ENCODE data around the gene STOX2.

STOX2 gene, protein sequence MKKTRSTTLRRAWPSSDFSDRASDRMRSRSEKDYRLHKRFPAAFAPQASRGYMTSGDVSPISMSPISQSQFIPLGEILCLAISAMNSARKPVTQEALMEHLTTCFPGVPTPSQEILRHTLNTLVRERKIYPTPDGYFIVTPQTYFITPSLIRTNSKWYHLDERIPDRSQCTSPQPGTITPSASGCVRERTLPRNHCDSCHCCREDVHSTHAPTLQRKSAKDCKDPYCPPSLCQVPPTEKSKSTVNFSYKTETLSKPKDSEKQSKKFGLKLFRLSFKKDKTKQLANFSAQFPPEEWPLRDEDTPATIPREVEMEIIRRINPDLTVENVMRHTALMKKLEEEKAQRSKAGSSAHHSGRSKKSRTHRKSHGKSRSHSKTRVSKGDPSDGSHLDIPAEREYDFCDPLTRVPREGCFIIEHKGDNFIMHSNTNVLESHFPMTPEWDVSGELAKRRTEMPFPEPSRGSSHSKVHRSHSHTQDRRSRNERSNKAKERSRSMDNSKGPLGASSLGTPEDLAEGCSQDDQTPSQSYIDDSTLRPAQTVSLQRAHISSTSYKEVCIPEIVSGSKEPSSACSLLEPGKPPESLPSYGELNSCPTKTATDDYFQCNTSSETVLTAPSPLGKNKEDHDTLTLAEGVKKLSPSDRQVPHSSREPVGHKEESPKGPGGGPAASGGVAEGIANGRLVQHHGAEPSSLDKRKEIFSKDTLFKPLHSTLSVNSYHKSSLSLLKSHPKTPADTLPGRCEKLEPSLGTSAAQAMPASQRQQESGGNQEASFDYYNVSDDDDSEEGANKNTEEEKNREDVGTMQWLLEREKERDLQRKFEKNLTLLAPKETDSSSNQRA (N-terminal part only)

DNA sequence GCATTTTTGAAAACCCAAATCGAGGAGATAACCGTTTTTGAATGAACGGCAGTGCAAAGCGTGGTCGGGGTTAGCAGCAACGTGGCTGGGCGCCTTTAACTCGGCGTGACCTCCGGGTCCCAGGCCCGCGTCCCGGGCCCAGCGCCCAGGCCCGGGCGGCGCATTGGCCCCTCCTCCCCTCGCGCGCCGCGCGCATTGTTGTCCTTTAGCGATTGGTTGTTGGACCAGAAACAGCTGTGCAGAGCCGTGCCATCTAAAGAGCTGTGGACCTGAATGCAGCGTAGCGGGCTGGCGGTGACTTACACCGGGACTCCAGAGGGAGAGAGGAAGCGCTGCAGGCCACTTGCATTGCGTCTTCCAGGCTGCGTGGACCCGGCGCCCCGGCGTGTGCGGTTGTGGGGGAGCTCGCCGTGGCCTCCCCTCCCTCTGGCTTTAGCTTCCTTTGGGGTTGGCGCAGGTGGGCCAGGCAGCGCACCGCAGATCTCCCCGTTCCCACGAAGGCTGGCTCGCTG is at the start of gene STOX2:
TSS of gene STOX2 (plus strand) at position 227 of the 512 bp plus-strand sequence. CDS start 1,484 bp downstream, outside the sequence.
- no peak for DNase-seq (ENCODE audit: low read depth)

DNA sequence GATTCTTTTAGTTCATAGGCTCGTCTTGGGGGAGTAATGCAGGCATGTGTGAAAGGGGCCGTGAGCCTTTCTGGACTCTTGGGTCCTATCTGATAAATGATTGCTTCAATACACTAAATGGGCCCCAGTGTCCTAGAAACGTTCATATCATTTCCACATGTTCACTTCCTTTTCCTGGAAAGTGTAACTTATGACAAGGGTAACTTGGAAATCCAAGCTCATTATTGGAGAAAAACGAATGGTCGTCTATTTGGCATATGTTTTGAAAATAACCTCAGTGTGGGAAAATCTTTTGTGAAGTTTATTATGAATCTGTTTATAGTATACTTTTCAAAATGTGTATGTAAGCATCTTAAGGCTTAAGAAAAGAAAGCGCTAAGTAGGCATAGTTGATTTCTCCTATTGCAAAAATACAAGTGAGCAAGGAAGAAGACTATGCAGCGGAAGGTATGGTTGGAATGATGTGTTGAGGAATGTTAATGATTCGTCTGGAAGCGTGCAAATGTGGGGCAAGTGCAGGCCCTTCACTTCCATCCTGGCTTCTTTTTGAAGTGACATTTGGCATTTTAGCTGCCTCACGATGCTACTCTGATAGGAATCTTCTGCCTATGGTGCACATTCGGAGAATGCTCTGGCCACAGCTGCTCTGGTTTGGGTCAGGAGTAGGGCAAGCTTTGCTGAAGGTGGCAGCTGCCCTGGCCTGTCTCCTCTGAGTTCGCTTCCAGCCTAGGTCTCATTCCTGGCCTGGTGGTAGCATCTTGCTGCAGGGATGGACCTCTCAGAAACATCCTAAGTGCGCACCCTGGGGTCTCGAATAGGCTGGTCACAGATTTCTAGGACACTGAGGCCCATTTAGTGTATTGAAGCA is 49.5 kb upstream of the STOX2 start:
- H3K4me3 ChIP-seq (ENCODE audit: low read depth, low read length) = no peak overlapping the region
- DNase-seq (ENCODE audit: low read depth) = no peak
- TF ChIP-seq, protein P1, sequence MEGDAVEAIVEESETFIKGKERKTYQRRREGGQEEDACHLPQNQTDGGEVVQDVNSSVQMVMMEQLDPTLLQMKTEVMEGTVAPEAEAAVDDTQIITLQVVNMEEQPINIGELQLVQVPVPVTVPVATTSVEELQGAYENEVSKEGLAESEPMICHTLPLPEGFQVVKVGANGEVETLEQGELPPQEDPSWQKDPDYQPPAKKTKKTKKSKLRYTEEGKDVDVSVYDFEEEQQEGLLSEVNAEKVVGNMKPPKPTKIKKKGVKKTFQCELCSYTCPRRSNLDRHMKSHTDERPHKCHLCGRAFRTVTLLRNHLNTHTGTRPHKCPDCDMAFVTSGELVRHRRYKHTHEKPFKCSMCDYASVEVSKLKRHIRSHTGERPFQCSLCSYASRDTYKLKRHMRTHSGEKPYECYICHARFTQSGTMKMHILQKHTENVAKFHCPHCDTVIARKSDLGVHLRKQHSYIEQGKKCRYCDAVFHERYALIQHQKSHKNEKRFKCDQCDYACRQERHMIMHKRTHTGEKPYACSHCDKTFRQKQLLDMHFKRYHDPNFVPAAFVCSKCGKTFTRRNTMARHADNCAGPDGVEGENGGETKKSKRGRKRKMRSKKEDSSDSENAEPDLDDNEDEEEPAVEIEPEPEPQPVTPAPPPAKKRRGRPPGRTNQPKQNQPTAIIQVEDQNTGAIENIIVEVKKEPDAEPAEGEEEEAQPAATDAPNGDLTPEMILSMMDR (IDR thresholded peaks at IDR 0.05; ENCODE audit: insufficient read depth, low read depth, low read length, missing control alignments) = no peak

More for the DNA sequence above, at the start of gene STOX2:
- TF ChIP-seq, protein P1 (IDR thresholded peaks at IDR 0.05; ENCODE audit: insufficient read depth, low read depth, low read length, missing control alignments) = no peak
- no peak within 1 kb of the TSS for H3K4me3 ChIP-seq (ENCODE audit: low read depth, low read length)

DNA sequence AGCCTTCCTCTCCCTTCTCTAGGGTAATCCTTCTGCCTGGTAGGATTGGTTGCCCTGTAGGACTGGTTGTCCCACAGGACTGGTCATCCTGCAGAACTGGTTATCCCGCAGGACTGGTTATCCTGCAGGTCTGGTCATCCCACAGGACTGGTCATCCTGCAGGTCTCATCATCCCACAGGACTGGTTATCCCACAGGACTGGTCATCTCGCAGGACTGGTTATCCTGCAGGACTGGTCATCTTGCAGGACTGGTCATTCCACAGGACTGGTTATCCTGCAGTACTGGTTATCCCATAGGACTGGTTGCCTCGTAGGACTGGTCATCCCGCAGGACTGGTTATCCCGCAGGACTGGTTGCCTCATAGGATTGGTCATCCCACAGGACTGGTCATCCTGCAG is 48.1 kb upstream of the STOX2 start:
- TF ChIP-seq, protein P1 (IDR thresholded peaks at IDR 0.05; ENCODE audit: insufficient read depth, low read depth, low read length, missing control alignments) = no peak
- no peak overlapping the region for H3K4me3 ChIP-seq (ENCODE audit: low read depth, low read length)
- DNase-seq (ENCODE audit: low read depth) = no peak

DNA sequence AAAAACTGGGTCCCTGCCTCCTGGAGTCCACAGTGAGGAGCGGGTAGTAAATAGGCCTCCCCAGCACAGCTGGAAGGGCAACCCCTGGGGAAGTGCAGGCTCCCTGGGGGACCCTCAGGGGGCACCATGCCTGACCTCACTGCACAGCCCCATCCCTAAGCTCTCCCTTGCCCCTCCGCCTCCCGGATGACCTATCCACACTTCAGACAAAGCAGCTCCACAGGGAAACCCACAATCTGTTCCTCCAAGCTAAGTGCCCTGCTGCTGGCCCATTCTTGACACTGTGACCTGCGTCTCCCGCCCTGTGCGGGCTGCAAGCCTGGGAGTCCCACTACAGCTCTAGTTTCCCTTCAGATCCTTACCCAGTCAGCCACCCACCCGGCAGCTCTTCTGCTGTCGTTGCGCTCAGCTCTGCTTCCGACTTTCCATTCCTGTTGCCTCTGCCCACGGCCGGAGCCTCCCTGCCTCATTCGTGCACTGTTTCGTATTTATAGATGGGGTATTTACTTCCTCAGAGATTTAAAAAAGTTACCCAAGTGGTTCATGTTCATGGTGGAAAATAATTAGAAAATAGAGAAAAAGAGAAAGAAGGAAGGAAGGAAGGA is 47.0 kb upstream of the STOX2 start:
- DNase-seq (ENCODE audit: low read depth) = no peak
- TF ChIP-seq, protein P1 (IDR thresholded peaks at IDR 0.05; ENCODE audit: insufficient read depth, low read depth, low read length, missing control alignments) = no peak
- H3K4me3 ChIP-seq (ENCODE audit: low read depth, low read length) = no peak overlapping the region

DNA sequence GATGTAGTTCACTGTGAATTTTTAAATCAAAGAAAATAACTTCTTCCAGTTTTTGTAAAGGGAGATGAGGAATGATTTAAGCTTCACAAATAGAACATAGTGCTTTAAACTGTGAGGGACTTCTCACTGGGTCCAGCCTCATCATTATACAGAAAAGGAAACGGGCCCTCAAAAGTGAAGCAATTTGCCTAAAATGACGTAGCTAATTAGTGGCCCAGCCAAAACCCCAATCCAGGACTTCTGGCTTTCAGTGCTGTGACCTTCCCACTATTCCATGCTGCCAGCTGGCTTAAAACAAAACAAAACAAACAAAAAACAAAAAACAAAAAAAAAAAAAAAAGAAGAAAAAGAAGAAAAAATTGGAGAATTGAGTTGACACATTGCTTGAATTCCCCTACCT is 45.0 kb upstream of the STOX2 start:
- TF ChIP-seq, protein P1 (IDR thresholded peaks at IDR 0.05; ENCODE audit: insufficient read depth, low read depth, low read length, missing control alignments) = no peak
- no peak for DNase-seq (ENCODE audit: low read depth)
- no peak overlapping the region for H3K4me3 ChIP-seq (ENCODE audit: low read depth, low read length)

DNA sequence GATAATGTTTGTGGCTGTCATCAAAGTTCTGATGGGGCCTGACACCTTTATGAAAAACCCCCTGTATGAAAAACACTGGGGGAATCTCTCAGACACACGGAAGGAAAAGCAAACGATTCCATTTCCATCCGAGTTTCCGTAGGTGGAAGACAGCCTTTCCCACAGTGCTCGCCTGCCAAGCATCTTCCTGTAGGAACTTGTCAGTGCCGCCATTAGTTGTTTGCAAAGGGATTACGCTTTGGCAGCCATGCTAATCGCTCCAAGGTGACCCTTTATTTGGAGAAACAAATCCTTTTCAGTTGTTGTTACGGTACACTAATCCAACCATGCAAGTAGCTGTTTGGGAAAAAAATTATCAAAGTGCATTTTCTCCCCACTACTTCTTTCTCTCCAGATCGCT is 44.4 kb upstream of the STOX2 start:
- H3K4me3 ChIP-seq (ENCODE audit: low read depth, low read length) = no peak overlapping the region
- DNase-seq (ENCODE audit: low read depth) = no peak
- TF ChIP-seq, protein P1 (IDR thresholded peaks at IDR 0.05; ENCODE audit: insufficient read depth, low read depth, low read length, missing control alignments) = no peak
